ENCODE data around the gene BBOF1. TPM values are rescaled to one million over a fixed set of nuclear protein-coding genes. Genes with fewer than 3 reads are reported as not detected.

Gene BBOF1
- total RNA-seq, 2 experiments from 2014 or later = 1.9 to 2.1 TPM

DNA sequence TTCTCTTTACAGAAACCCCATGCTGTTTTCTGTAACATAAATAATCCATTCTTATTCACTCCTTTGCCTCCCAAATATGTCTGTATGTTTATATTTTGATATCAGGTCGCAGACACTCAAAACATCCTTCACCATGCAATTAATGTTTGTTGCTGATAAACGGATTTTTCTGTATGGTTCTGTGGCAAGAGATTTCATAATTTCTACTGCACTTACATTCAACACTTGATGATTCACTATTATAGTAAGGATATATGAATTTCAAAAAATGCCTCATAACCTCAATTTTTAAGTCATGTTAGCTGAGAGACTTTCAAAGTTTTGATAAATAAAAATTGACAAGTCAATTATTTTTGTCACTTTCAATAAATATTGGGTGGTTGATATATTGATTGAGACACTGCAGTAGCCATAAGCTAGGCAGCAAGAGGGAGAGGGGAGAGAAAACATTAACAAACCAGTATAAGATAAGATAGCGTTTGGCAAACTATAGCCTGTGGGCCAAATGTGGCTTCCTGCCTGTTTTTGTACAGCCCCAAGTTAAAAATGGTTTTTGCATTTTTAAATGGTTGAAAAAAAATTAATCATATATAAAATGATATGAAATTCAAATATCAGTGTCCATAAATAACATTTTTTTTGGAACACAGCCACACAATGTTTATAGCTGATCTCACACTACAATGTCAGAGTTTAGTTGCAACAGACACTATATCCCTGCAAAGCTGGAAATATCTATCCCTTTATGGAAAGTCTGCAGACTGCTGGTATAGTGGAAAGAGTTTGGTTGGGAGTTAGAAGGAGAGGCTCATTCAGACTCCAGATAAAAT is 46.8 kb downstream of the BBOF1 start:
- intact Hi-C loops (cut with DNase I, micrococcal nuclease) = no loop called here
- Mint-ChIP-seq H3K27ac (no peak overlapping the region), H3K36me3 (ENCODE audit: low read depth) (peaks cover 22% of the 10 kb centered on the region), H3K9me3 (ENCODE audit: low read depth) (no peaks in the 10 kb centered on the region), H3K27me3 (no peaks in the 10 kb centered on the region), H3K4me3 (no peak overlapping the region), H3K4me1 (no peaks in the 10 kb centered on the region)
- POLR2A ChIA-PET = no interaction called here
- ATAC-seq (no peak), DNase-seq (no peak)
- CTCF ChIA-PET = no interaction called here

DNA sequence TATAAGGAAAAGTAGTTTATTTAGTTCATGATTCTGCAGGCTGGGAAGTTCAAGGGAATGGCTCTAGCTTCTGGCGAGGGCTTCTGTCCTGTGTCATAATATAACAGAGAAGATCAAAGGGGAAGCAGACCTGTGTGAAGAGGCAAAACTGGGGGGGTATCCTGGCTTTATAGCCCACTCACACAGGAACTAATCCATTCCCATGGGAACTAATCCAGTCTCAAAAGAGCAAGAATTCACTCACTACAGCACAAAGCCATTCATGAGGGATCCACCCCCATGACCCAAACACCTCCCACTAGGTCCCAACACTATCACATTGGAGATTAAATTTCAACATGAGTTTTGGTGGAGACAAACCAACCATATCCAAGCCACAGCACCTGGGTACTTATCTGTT is 58.3 kb downstream of the BBOF1 start:
- Mint-ChIP-seq H3K36me3 (ENCODE audit: low read depth) (peaks cover under 1% of the 10 kb centered on the region), H3K27me3 (no peaks in the 10 kb centered on the region), H3K4me1 (no peaks in the 10 kb centered on the region), H3K9me3 (ENCODE audit: low read depth) (no peaks in the 10 kb centered on the region), H3K27ac (no peak overlapping the region), H3K4me3 (no peak overlapping the region)
- ATAC-seq = no peak
- no peak for DNase-seq
- ChIA-PET POLR2A (interaction anchor here (0.5 kb wide), 1 partner anchor 21 kb away, joined by 3 read pairs; no protein-coding TSS in a partner anchor), CTCF (no interaction called here)
- intact Hi-C loops (cut with DNase I, micrococcal nuclease) = no loop called here

DNA sequence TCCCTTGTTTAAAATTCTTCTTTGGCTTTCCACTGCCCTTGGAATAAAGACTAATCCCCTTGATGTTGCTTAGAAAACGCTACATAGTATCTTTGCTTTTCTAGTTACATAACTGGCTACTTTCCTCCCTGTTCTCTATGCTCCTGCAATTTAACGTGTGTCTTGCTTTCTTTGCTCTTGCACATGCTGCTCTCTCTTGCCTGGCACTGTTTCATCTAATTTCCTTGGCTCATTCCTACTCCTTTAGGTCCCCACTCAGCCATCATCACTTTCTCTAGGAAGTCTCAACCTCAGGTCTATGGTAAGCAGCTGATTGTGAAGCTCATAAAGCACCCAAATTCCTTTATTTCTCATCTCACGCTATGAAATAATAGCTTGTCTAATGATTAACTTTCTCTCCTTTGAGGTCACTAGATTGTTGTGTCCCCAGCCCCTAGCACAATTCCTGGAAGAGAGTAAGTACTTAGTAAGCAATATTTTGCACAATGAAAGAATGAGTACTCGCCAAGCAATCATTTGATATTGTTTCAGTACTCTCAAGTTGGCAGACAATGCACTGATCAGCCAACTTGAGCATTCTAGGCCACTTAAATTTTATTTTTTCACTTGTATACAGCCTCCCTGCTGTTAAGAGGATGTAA is 61.8 kb downstream of the BBOF1 start:
- Mint-ChIP-seq H3K4me3 (no peak overlapping the region), H3K36me3 (ENCODE audit: low read depth) (no peaks in the 10 kb centered on the region), H3K27me3 (no peaks in the 10 kb centered on the region), H3K4me1 (peaks cover 17% of the 10 kb centered on the region), H3K27ac (no peak overlapping the region), H3K9me3 (ENCODE audit: low read depth) (no peaks in the 10 kb centered on the region)
- ChIA-PET POLR2A (no interaction called here), CTCF (interaction anchor here (0.7 to 1.3 kb wide), 2 partner anchors 18 to 42 kb away, joined by 3 read pairs; no protein-coding TSS in a partner anchor)
- ATAC-seq = no peak
- no peak for DNase-seq
- intact Hi-C loops (cut with DNase I, micrococcal nuclease) = loop anchor here in 1 of 2 experiments (5.0 to 10.0 kb wide), 3 partner anchors 336 to 1026 kb away; partner anchors contain the start of genes AREL1, FCF1 and RBM25

DNA sequence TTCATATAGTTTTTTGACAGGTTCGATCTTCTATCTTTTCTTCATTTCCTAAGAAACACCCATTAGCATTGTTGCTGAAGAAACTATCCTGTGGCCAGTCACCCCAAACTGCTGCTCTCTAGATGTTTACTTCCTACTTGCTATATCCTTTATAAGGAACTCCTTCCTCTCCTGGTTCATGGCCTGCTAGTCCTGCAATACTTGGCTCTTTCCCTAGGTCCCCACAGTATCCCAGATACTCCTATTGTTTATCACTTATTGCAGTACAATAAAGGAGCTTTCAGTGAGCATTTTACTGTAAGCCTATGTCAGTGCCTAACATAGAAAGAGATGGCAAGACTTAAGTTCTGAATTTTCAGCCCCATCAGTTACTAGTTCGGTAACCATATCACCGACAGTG is 62.3 kb downstream of the BBOF1 start:
- ChIA-PET CTCF (interaction anchor here (1.3 kb wide), 1 partner anchor 43 kb away, joined by 3 read pairs; no protein-coding TSS in a partner anchor), POLR2A (no interaction called here)
- Mint-ChIP-seq H3K27ac (no peak overlapping the region), H3K9me3 (ENCODE audit: low read depth) (no peaks in the 10 kb centered on the region), H3K36me3 (ENCODE audit: low read depth) (no peaks in the 10 kb centered on the region), H3K4me1 (peaks cover 22% of the 10 kb centered on the region), H3K27me3 (no peaks in the 10 kb centered on the region), H3K4me3 (no peak overlapping the region)
- intact Hi-C loops (cut with DNase I, micrococcal nuclease) = loop anchor here in 1 of 2 experiments (5.0 to 10.0 kb wide), 3 partner anchors 337 to 1027 kb away; partner anchors contain the start of genes AREL1, FCF1 and RBM25
- DNase-seq (no peak), ATAC-seq (no peak)

DNA sequence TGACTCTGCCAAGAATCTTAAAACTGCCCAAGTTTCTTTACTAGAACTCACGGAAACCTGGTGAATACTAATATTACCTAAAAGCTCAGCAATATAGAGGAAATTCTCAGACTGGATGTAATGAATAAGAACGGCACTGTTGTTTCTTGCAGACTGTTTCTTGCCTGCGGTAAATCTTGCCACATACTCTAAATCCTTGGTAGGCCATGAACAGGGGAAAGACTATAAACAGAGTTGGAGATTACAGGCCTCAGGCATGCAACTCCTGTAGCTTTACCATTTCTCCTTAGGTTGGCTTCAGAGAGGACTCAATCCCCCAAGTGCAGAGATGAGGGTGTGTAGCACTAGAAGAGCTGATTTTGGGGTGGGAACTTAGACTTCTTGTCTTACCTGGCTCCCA is 64.0 kb downstream of the BBOF1 start:
- peak overlapping the region; percentile 95 for H3K27ac Mint-ChIP-seq
- DNase-seq (no peak), ATAC-seq (no peak)
- H3K4me3 Mint-ChIP-seq = peak overlapping the region; percentile 95
- H3K4me1 Mint-ChIP-seq = peaks cover 24% of the 10 kb centered on the region
- H3K27me3 Mint-ChIP-seq = no peaks in the 10 kb centered on the region
- H3K36me3 Mint-ChIP-seq (ENCODE audit: low read depth) = no peaks in the 10 kb centered on the region
- CTCF ChIA-PET = interaction anchor here (0.6 to 1.0 kb wide), 3 partner anchors 29 to 173 kb away, joined by 3 to 6 read pairs (median 4); no protein-coding TSS in a partner anchor
- intact Hi-C loops (cut with DNase I, micrococcal nuclease) = loop anchor here in 1 of 2 experiments (5.0 to 10.0 kb wide), 3 partner anchors 338 to 1028 kb away; partner anchors contain the start of genes AREL1, FCF1 and RBM25
- POLR2A ChIA-PET = interaction anchor here (0.6 kb wide), 1 partner anchor 326 kb away, joined by 6 read pairs; no protein-coding TSS in a partner anchor
- no peaks in the 10 kb centered on the region for H3K9me3 Mint-ChIP-seq (ENCODE audit: low read depth)

DNA sequence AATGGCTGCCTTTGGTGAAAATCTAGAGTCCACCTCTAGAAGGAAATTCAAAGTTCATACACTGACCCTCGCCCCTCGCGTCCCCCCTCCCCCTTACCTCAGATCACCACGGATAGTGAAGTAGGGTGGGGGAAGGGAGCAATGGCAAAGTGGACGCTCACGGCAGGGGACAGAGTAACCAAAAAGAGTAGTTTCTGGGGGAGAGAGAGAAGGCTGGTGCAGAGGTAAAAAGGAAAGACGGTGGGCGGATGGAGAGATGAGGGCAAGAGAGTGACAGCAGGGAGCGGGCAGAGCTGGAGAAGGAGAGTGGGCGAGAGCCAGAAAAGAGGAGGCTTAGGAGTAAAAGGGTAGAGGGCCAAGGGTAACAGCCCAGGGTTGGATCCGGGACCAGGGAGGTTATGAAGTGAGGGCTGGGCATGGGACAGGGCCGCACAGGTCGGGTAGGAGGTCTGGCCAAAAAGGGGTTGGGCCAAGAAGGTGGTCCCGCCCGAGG is 64.7 kb downstream of the BBOF1 start:
- no peaks in the 10 kb centered on the region for H3K9me3 Mint-ChIP-seq (ENCODE audit: low read depth)
- peak overlapping the region; percentile 95 for H3K27ac Mint-ChIP-seq
- DNase-seq (no peak), ATAC-seq (no peak)
- intact Hi-C loops (cut with DNase I, micrococcal nuclease) = loop anchor here (1.0 to 10.0 kb wide), 19 partner anchors 65 to 1029 kb away; partner anchors contain the start of genes BBOF1 (in 2 of the 2), COQ6 (in 2 of the 2), ENTPD5 (in 2 of the 2) and FAM161B (in 2 of the 2)
- peaks cover 26% of the 10 kb centered on the region for H3K4me1 Mint-ChIP-seq
- CTCF ChIA-PET = interaction anchor here (0.6 to 1.1 kb wide), 7 partner anchors 10 to 438 kb away, joined by 3 to 6 read pairs (median 3); no protein-coding TSS in a partner anchor
- H3K4me3 Mint-ChIP-seq = peak overlapping the region; percentile 95
- H3K27me3 Mint-ChIP-seq = no peaks in the 10 kb centered on the region
- POLR2A ChIA-PET = interaction anchor here (0.6 to 1.1 kb wide), 3 partner anchors 325 to 1047 kb away, joined by 3 to 6 read pairs (median 3); partner anchors contain the start of gene NUMB
- peaks cover under 1% of the 10 kb centered on the region for H3K36me3 Mint-ChIP-seq (ENCODE audit: low read depth)

DNA sequence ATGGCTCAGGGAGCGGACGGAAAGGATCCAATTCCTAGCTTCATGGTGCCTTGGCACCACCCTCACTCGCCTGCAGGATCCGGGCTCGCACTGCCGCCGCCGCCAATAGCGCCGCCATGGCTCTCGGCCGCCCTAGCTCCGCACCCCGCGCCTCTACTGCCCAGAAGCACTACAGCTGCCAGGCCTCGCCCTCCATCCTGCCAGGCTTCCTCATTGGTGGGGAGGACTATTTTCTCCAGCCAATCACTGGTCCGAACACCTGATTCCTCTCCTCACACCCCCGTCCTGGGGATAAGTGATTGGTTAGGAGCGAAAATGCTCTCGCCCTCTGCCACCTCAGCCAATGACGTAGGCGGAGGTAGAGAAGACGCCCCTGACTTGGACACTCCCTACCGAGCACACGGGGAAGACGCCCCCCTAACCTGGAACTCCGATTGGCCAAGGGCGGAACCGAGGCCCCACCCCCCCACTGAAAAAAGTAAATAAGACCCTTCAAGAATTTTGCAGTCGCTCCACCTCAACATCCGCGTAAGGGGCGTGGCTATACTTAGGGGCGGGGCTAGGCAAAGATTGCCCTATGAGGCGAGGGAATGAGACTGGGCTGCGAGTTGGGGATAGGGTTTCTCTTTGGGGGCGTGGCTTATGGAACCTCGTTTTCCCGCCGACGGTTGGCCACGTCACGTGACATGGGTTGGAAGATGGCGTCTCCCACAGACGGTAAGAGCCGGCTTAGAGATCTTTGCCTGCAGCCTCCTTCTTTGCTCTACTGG is 65.3 kb downstream of the BBOF1 start, which contains the start of the genes ALDH6A1 and LIN52:
Gene ALDH6A1 (minus strand): TSS at position 177 of the 770 bp plus-strand sequence. CDS start 59 bp downstream, at position 118.
Gene LIN52 (plus strand): TSS at position 680 of the 770 bp plus-strand sequence. CDS start 19 bp downstream, at position 699.
- DNase-seq (peak; percentile 99), ATAC-seq (peak; percentile 93)
- Mint-ChIP-seq H3K9me3 (ENCODE audit: low read depth) (no peaks in the 10 kb centered on the region), H3K36me3 (ENCODE audit: low read depth) (peaks cover 4% of the 10 kb centered on the region), H3K4me3 (peak within 1 kb of the TSS; percentile 95), H3K4me1 (peaks cover 31% of the 10 kb centered on the region), H3K27me3 (no peaks in the 10 kb centered on the region), H3K27ac (peak within 1 kb of the TSS; percentile 95)
- POLR2A ChIA-PET = interaction anchor here (0.6 to 1.1 kb wide), 2 partner anchors 626 to 1048 kb away, joined by 3 read pairs; partner anchors contain the start of gene NUMB
- intact Hi-C loops (cut with DNase I, micrococcal nuclease) = loop anchor here (1.0 to 10.0 kb wide), 20 partner anchors 63 to 1030 kb away; partner anchors contain the start of genes BBOF1 (in 2 of the 2), COQ6 (in 2 of the 2), ENTPD5 (in 2 of the 2) and FAM161B (in 2 of the 2)
- CTCF ChIA-PET = interaction anchor here (0.6 to 1.1 kb wide), 6 partner anchors 10 to 439 kb away, joined by 3 to 4 read pairs (median 3); no protein-coding TSS in a partner anchor

DNA sequence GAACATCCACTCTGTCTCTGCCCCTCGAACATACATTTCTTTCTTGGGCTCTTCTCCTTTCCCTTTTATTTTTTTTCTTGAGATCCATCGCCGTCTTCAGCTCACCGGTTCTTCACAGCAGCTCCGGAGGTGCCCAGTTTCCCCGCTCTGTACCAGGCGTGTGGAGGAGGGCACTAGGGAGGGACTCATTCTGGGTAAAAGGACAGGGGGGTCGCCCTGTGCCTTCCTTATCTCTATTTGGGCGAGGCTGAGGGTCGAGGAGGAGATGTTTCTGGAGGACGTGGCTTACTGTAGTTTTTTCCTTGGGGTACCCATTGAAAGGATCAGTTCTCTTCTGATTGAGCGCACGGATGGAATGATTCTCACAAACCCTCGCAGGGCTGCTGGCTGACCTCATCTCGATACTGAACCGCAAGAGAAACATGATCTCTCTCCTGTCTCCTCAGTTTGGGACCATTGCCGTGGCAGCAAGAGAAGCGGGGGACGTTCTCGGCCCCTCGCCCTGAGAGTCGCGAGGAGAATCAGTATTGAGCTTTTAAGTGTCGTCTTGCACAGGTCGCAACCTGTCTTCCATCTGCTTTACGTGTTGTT is 66.0 kb downstream of the BBOF1 start:
- H3K9me3 Mint-ChIP-seq (ENCODE audit: low read depth) = no peaks in the 10 kb centered on the region
- H3K4me3 Mint-ChIP-seq = peak overlapping the region; percentile 95
- POLR2A ChIA-PET = interaction anchor here (0.6 to 0.7 kb wide), 9 partner anchors 10 to 1695 kb away, joined by 3 to 6 read pairs (median 3); no protein-coding TSS in a partner anchor
- H3K4me1 Mint-ChIP-seq = peaks cover 32% of the 10 kb centered on the region
- CTCF ChIA-PET = interaction anchor here (0.6 to 0.7 kb wide), 2 partner anchors 214 to 514 kb away, joined by 3 read pairs; no protein-coding TSS in a partner anchor
- peaks cover 4% of the 10 kb centered on the region for H3K36me3 Mint-ChIP-seq (ENCODE audit: low read depth)
- peak overlapping the region; percentile 95 for H3K27ac Mint-ChIP-seq
- DNase-seq (peak; percentile 63), ATAC-seq (peak; percentile 4)
- H3K27me3 Mint-ChIP-seq = no peaks in the 10 kb centered on the region
- intact Hi-C loops (cut with DNase I, micrococcal nuclease) = loop anchor here (1.0 to 10.0 kb wide), 7 partner anchors 62 to 1030 kb away; partner anchors contain the start of genes EIF2B2 (in 1 of the 2), RBM25 (in 1 of the 2) and YLPM1 (in 1 of the 2)

DNA sequence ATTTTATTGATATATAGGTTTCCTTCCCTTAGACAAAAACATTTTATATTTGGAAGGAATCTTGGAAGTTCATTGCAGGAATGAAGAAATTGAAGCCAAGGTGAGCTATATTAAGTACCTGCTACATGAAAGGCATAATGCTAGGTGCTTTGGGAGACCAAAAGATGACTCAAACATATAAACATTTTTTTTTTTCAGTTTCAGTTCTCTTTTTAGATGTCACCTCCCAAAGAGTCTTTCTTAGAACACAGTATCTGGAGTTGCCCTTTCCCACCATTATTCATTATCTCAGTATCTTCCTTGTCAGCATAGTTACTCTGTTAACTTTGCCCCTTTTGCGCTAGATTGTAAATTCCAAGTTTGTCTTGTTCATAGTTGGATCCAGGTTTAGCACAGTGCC is 66.7 kb downstream of the BBOF1 start:
- ChIA-PET CTCF (interaction anchor here (0.6 to 0.7 kb wide), 2 partner anchors 213 to 515 kb away, joined by 3 read pairs; no protein-coding TSS in a partner anchor), POLR2A (interaction anchor here (0.6 to 0.7 kb wide), 11 partner anchors 9 to 1695 kb away, joined by 3 to 6 read pairs (median 3); no protein-coding TSS in a partner anchor)
- ATAC-seq (peak; percentile 2), DNase-seq (no peak)
- Mint-ChIP-seq H3K4me3 (peak overlapping the region; percentile 95), H3K27ac (peak overlapping the region; percentile 95), H3K27me3 (no peaks in the 10 kb centered on the region), H3K36me3 (ENCODE audit: low read depth) (peaks cover 6% of the 10 kb centered on the region), H3K4me1 (peaks cover 32% of the 10 kb centered on the region), H3K9me3 (ENCODE audit: low read depth) (no peaks in the 10 kb centered on the region)
- intact Hi-C loops (cut with DNase I, micrococcal nuclease) = loop anchor here (1.0 to 10.0 kb wide), 7 partner anchors 61 to 1031 kb away; partner anchors contain the start of genes EIF2B2 (in 1 of the 2), RBM25 (in 1 of the 2) and YLPM1 (in 1 of the 2)

Measured in activated CD4-positive, alpha-beta T cell treated with anti-CD3 and anti-CD28 coated beads for 36 hours (primary cell).